Activated CD8-positive, alpha-beta T cell treated with anti-CD3 and anti-CD28 coated beads for 36 hours (primary cell): Measurements from ENCODE around the gene TUBA4B. TPM values are rescaled to one million over a fixed set of nuclear protein-coding genes. Genes with fewer than 3 reads are reported as not detected.

Experiments used
- ATAC-seq: fragments of 200-7000 bp; cut with Tn5 transposase; one replicate; pipeline ENCODE4 v1.10.0; 2021; ENCODE audit warnings: mild to moderate bottlenecking, moderate library complexity
- CTCF ChIA-PET: fragments of 350-600 bp; sonication (Branson Sonifier 250); formaldehyde crosslinking; loops from one replicate; lab custom pipeline; 2021; ENCODE audit warnings: antibody characterized with exemption; lab: Charles Lee
- POLR2A ChIA-PET: fragments of 350-600 bp; sonication (Branson Sonifier 250); formaldehyde crosslinking; loops from one replicate; lab custom pipeline; 2021; ENCODE audit warnings: antibody characterized with exemption; lab: Charles Lee
- DNase-seq: peaks from one replicate; pipeline ENCODE4 v3.0.0-alpha.2; 2020
- H3K27ac Mint-ChIP-seq: one replicate; pipeline ENCODE4 v1.8.0; 2021; ENCODE audit warnings: mild to moderate bottlenecking, mixed read lengths
- H3K27me3 Mint-ChIP-seq: one replicate; pipeline ENCODE4 v1.8.0; 2021; ENCODE audit warnings: mixed read lengths
- H3K36me3 Mint-ChIP-seq: one replicate; pipeline ENCODE4 v1.8.0; 2021; ENCODE audit warnings: low read depth, mixed read lengths
- H3K4me1 Mint-ChIP-seq: one replicate; pipeline ENCODE4 v1.8.0; 2021; ENCODE audit warnings: low read depth, mixed read lengths
- H3K4me3 Mint-ChIP-seq: one replicate; pipeline ENCODE4 v1.8.0; 2021; ENCODE audit warnings: mild to moderate bottlenecking, moderate library complexity, mixed read lengths
- H3K9me3 Mint-ChIP-seq: one replicate; pipeline ENCODE4 v1.8.0; 2021; ENCODE audit warnings: mixed read lengths
- CTCF ChIP-seq: fragments of 200-600 bp; IDR thresholded peaks from one replicate; pipeline ENCODE4 v1.8.0; 2022; ENCODE audit warnings: antibody characterized with exemption, mild to moderate bottlenecking
- intact Hi-C: fragments of 100-400 bp; cut with micrococcal nuclease; formaldehyde crosslinking; loops from one replicate; pipeline ENCODE4 v1.10.0; 2022
- total RNA-seq, 2 experiments: library from RNA; stranded (reverse); gene quantifications; one replicate each; pipeline ENCODE4 v1.2.3, GENCODE V29; 2021

Gene TUBA4B
- total RNA-seq, 2 experiments from 2014 or later: not detected

GRCh38 chr2:219261024-219261855, 8.2 kb downstream of the TUBA4B start:
- ChIA-PET CTCF (interaction anchor here (0.6 to 5.2 kb wide), 7 partner anchors 9 to 281 kb away, joined by 3 to 61 read pairs (median 4); partner anchors contain the start of genes DNAJB2 and TUBA4B), POLR2A (interaction anchor here (0.7 to 2.9 kb wide), 6 partner anchors 8 to 97 kb away, joined by 3 to 19 read pairs (median 3); partner anchors contain the start of genes ATG9A, TUBA4A and TUBA4B)
- no peak for DNase-seq
- peak; percentile 26 for ATAC-seq
- Mint-ChIP-seq H3K27me3 (peaks cover 1% of the 10 kb centered on the region), H3K36me3 (no peaks in the 10 kb centered on the region), H3K4me1 (peaks cover 11% of the 10 kb centered on the region), H3K9me3 (no peaks in the 10 kb centered on the region), H3K27ac (no peak overlapping the region), H3K4me3 (no peak overlapping the region)
- no peak for TF ChIP-seq CTCF
- intact Hi-C loops: no loop called here

GRCh38 chr2:219266232-219266631, 13.2 kb downstream of the TUBA4B start:
- no peak overlapping the region for H3K4me3 Mint-ChIP-seq
- intact Hi-C loops: no loop called here
- DNase-seq (no peak), ATAC-seq (no peak)
- no peaks in the 10 kb centered on the region for H3K9me3 Mint-ChIP-seq
- no peak for TF ChIP-seq CTCF
- peaks cover 1% of the 10 kb centered on the region for H3K27me3 Mint-ChIP-seq
- POLR2A ChIA-PET: interaction anchor here (2.6 kb wide), 1 partner anchor 11 kb away, joined by 13 read pairs; the partner anchor contains the start of gene TUBA4A
- CTCF ChIA-PET: interaction anchor here (1.9 to 2.2 kb wide), 2 partner anchors 11 to 32 kb away, joined by 6 to 11 read pairs; no protein-coding TSS in a partner anchor
- no peaks in the 10 kb centered on the region for H3K36me3 Mint-ChIP-seq
- H3K27ac Mint-ChIP-seq: no peak overlapping the region
- peaks cover 2% of the 10 kb centered on the region for H3K4me1 Mint-ChIP-seq

DNA sequence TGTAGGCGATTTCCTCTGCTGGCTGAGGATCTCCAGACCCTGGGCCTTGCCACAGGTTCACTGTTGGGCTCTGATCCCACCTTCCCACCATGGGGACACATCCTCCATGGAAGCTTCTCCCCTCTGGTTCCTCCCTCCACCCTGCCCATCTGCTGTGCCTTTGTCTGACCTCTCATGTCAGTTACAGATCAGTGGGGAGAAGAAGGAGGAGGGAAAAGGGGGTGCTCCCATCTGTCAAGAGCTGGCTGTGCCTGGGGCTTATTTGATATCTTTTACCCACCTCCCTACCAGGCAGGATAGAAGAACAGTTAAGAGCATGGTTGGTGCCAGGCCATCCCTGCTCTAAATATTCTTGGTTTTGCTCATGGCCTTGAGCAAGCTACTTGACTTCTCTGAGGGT, 13.8 kb downstream of the TUBA4B start:
- Mint-ChIP-seq H3K4me3 (no peak overlapping the region), H3K27ac (no peak overlapping the region), H3K27me3 (no peaks in the 10 kb centered on the region), H3K9me3 (no peaks in the 10 kb centered on the region), H3K4me1 (no peaks in the 10 kb centered on the region), H3K36me3 (no peaks in the 10 kb centered on the region)
- intact Hi-C loops: no loop called here
- ChIA-PET POLR2A (interaction anchor here (1.1 to 2.6 kb wide), 2 partner anchors 9 to 12 kb away, joined by 3 to 13 read pairs; partner anchors contain the start of gene TUBA4A), CTCF (interaction anchor here (0.6 to 2.2 kb wide), 3 partner anchors 11 to 111 kb away, joined by 3 to 11 read pairs (median 6); no protein-coding TSS in a partner anchor)
- no peak for TF ChIP-seq CTCF
- ATAC-seq (no peak), DNase-seq (no peak)

- no peak for ATAC-seq
- no peaks in the 10 kb centered on the region for H3K9me3 Mint-ChIP-seq
- no peak overlapping the region for H3K27ac Mint-ChIP-seq
- CTCF ChIA-PET: interaction anchor here (1.6 kb wide), 1 partner anchor 9 kb away, joined by 4 read pairs; no protein-coding TSS in a partner anchor
- POLR2A ChIA-PET: no interaction called here
- intact Hi-C loops: no loop called here
- no peak for DNase-seq
- no peak overlapping the region for H3K4me3 Mint-ChIP-seq
- no peaks in the 10 kb centered on the region for H3K4me1 Mint-ChIP-seq
- no peak for TF ChIP-seq CTCF
- no peaks in the 10 kb centered on the region for H3K36me3 Mint-ChIP-seq
- H3K27me3 Mint-ChIP-seq: no peaks in the 10 kb centered on the region
Measured at GRCh38 chr2:219268294-219268693, 15.3 kb downstream of the TUBA4B start.
